GM19238 (cell line): ENCODE data around the gene ERVW-1.
"Not testable (repeated sequence)": the region's sequence is repeated elsewhere in the genome, so short reads cannot be mapped to it uniquely, and the experiment has no call there.

ENCODE experiments used
- DNase-seq: peaks from one replicate; pipeline ENCODE4 v3.0.0; 2011; ENCODE audit warnings: low spot score; ENCODE audit not compliant: insufficient read length

Gene ERVW-1

GRCh38 chr7:92477681-92478080 lies at the start of gene ERVW-1:
Gene ERVW-1 (minus strand): TSS chr7:92477946. CDS start chr7:92470381, 7,565 bp downstream.
- not testable (repeated sequence) for DNase-seq

GRCh38 chr7:92523110-92523509 lies 45.4 kb upstream of the ERVW-1 start:
- no peak for DNase-seq

GRCh38 chr7:92520024-92520423 lies 42.3 kb upstream of the ERVW-1 start:
- DNase-seq, result no peak

- no peak for DNase-seq
Measured at GRCh38 chr7:92517631-92518030, 39.9 kb upstream of the ERVW-1 start.

- DNase-seq, result no peak
Measured at GRCh38 chr7:92513167-92513902, 35.6 kb upstream of the ERVW-1 start.

- no peak for DNase-seq
Measured at GRCh38 chr7:92508946-92509345, 31.2 kb upstream of the ERVW-1 start.

- DNase-seq, result no peak
Measured at GRCh38 chr7:92506363-92506762, 28.6 kb upstream of the ERVW-1 start.

GRCh38 chr7:92504563-92504962 lies 26.8 kb upstream of the ERVW-1 start:
- DNase-seq, result no peak

GRCh38 chr7:92503767-92504166 lies 26.0 kb upstream of the ERVW-1 start:
- no peak for DNase-seq

- DNase-seq, result no peak
Measured at GRCh38 chr7:92498557-92498956, 20.8 kb upstream of the ERVW-1 start.

- DNase-seq, result no peak
Measured at GRCh38 chr7:92496876-92497275, 19.1 kb upstream of the ERVW-1 start.

GRCh38 chr7:92489634-92490033 lies 11.9 kb upstream of the ERVW-1 start:
- DNase-seq, result no peak

- DNase-seq, result no peak
Measured at GRCh38 chr7:92487804-92488203, 10.1 kb upstream of the ERVW-1 start.

GRCh38 chr7:92485974-92486373 lies 8.2 kb upstream of the ERVW-1 start:
- DNase-seq, result no peak

- DNase-seq, result no peak
Measured at GRCh38 chr7:92485267-92485892, 7.6 kb upstream of the ERVW-1 start.

GRCh38 chr7:92484226-92484625 lies 6.5 kb upstream of the ERVW-1 start:
- not testable (repeated sequence) for DNase-seq

GRCh38 chr7:92483624-92484023 lies 5.9 kb upstream of the ERVW-1 start:
- DNase-seq, result not testable (repeated sequence)

- DNase-seq, result not testable (repeated sequence)
Measured at GRCh38 chr7:92479146-92479545, 1.4 kb upstream of the ERVW-1 start.

- no peak for DNase-seq
Measured at GRCh38 chr7:92478711-92479110, 965 bp upstream of the ERVW-1 start.

- DNase-seq, result no peak
Measured at GRCh38 chr7:92478095-92478494, 349 bp upstream of the ERVW-1 start.

- not testable (repeated sequence) for DNase-seq
Measured at GRCh38 chr7:92475851-92476590, 1.7 kb downstream of the ERVW-1 start.

- DNase-seq, result not testable (repeated sequence)
Measured at GRCh38 chr7:92475261-92475770, 2.4 kb downstream of the ERVW-1 start.
